Calu3 (cell line): ENCODE measurements around the gene EHD2. TPM values are rescaled to one million over a fixed set of nuclear protein-coding genes. Genes with fewer than 3 reads are reported as not detected.

Experiments used
- BruUV-seq: library from RNA; stranded (reverse); fragments of 400-500 nt; replicated peaks from 2 replicates; lab custom pipeline; 2021; lab: Mats Ljungman, UMichigan
- CTCF ChIA-PET: fragments of 300-600 bp; sonication (Branson Sonifier 250); formaldehyde crosslinking; loops from one replicate; lab custom pipeline; 2022; ENCODE audit warnings: antibody characterized with exemption; lab: Charles Lee
- DNase-seq: peaks from one replicate; pipeline ENCODE4 v3.0.0; 2022
- H3K27ac Mint-ChIP-seq: one replicate; pipeline ENCODE4 v1.8.0; 2022; ENCODE audit warnings: mixed read lengths; ENCODE audit not compliant: unreplicated experiment
- H3K27me3 Mint-ChIP-seq: one replicate; pipeline ENCODE4 v1.8.0; 2022; ENCODE audit warnings: mixed read lengths; ENCODE audit not compliant: unreplicated experiment
- H3K36me3 Mint-ChIP-seq: one replicate; pipeline ENCODE4 v1.8.0; 2022; ENCODE audit warnings: mild to moderate bottlenecking, moderate library complexity, mixed read lengths; ENCODE audit not compliant: insufficient read depth, unreplicated experiment
- H3K4me1 Mint-ChIP-seq: one replicate; pipeline ENCODE4 v1.8.0; 2022; ENCODE audit warnings: mild to moderate bottlenecking, low read depth, mixed read lengths; ENCODE audit not compliant: unreplicated experiment
- H3K4me3 Mint-ChIP-seq: one replicate; pipeline ENCODE4 v1.8.0; 2022; ENCODE audit warnings: mild to moderate bottlenecking, low read depth, moderate library complexity, mixed read lengths; ENCODE audit not compliant: unreplicated experiment
- H3K9me3 Mint-ChIP-seq: one replicate; pipeline ENCODE4 v1.8.0; 2022; ENCODE audit warnings: low read depth, mixed read lengths; ENCODE audit not compliant: unreplicated experiment
- intact Hi-C: fragments of 100-400 bp; cut with micrococcal nuclease; formaldehyde crosslinking; loops from one replicate; pipeline ENCODE4 v1.10.0; 2022; ENCODE audit not compliant: unreplicated experiment
- total RNA-seq: library from RNA; stranded (reverse); gene quantifications from 2 replicates; pipeline ENCODE4 v1.2.3, GENCODE V29; 2022
- TF ChIP-seq, protein P1 (sequence below): fragments of 200-600 bp; IDR thresholded peaks from one replicate; pipeline ENCODE4 v1.8.0; 2022; ENCODE audit warnings: antibody characterized with exemption; ENCODE audit not compliant: unreplicated experiment

Gene EHD2
- total RNA-seq, 1 experiment from 2014 or later: 52.3 TPM

DNA sequence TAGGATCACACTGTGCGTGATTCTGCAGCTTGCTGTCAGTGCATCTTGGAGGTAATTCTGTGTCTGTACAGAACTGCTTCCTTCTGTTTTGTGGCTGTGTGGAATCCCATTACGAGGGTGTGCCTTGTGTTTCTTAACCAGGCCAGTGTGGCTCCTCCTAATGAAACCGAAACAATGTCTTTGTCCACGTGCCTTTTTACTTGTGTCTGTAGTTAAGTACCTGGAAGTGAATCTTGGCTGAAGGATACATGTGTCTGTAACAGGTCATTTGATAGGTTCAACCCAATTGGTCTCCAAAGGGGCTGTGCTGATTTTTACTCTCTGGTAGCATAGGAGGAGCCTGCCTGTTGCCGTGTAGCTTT is 45.2 kb downstream of the EHD2 start:
- peaks cover 75% of the 10 kb centered on the region for H3K36me3 Mint-ChIP-seq
- no TSS peak for BruUV-seq
- no peaks in the 10 kb centered on the region for H3K27me3 Mint-ChIP-seq
- no peaks in the 10 kb centered on the region for H3K9me3 Mint-ChIP-seq
- no peak overlapping the region for H3K4me3 Mint-ChIP-seq
- CTCF ChIA-PET: no interaction called here
- intact Hi-C loops: no loop called here
- TF ChIP-seq, protein P1, sequence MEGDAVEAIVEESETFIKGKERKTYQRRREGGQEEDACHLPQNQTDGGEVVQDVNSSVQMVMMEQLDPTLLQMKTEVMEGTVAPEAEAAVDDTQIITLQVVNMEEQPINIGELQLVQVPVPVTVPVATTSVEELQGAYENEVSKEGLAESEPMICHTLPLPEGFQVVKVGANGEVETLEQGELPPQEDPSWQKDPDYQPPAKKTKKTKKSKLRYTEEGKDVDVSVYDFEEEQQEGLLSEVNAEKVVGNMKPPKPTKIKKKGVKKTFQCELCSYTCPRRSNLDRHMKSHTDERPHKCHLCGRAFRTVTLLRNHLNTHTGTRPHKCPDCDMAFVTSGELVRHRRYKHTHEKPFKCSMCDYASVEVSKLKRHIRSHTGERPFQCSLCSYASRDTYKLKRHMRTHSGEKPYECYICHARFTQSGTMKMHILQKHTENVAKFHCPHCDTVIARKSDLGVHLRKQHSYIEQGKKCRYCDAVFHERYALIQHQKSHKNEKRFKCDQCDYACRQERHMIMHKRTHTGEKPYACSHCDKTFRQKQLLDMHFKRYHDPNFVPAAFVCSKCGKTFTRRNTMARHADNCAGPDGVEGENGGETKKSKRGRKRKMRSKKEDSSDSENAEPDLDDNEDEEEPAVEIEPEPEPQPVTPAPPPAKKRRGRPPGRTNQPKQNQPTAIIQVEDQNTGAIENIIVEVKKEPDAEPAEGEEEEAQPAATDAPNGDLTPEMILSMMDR: no peak
- peaks cover 10% of the 10 kb centered on the region for H3K4me1 Mint-ChIP-seq
- no peak for DNase-seq
- no peak overlapping the region for H3K27ac Mint-ChIP-seq

DNA sequence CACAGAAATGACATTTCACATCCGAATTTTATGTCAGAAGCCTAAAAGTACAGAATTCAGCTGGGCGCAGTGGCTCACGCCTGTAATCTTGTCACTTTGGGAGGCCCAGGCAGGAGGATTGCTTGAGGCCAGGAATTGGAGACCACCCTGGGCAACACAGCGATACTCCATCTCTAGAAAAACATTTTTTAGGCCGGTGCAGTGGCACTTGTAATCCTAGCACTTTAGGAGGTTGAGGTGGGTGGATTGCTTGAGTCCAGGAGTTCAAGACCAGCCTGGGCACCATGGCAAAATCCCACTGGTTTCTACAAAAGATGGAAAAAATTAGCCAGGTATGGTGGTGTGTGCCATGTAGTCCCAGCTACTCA is 47.4 kb downstream of the EHD2 start:
- Mint-ChIP-seq H3K27ac (no peak overlapping the region), H3K36me3 (peaks cover 60% of the 10 kb centered on the region), H3K9me3 (no peaks in the 10 kb centered on the region), H3K4me3 (no peak overlapping the region), H3K27me3 (no peaks in the 10 kb centered on the region), H3K4me1 (peaks cover 10% of the 10 kb centered on the region)
- TF ChIP-seq, protein P1: no peak
- no peak for DNase-seq
- no TSS peak for BruUV-seq
- CTCF ChIA-PET: no interaction called here
- intact Hi-C loops: no loop called here

DNA sequence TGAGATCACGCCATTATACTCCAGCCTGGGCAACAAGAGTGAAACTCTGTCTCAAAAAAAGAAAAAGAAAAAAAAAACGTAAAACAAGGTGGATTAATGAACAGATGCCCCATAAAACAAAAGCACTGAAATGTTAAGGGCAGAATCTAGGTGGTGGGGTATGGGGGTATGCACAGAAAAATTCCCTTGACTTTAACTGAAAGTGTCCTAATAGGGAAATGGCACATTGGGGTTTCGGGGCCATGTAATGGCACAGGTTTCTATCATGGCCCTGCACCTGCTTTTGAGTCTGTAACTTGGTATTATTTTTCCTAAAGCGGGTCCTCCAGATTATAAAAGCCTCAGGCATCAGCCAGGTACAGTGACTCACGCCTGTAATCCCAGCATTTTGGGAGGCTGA is 48.3 kb downstream of the EHD2 start:
- no TSS peak for BruUV-seq
- Mint-ChIP-seq H3K4me1 (peaks cover 10% of the 10 kb centered on the region), H3K9me3 (no peaks in the 10 kb centered on the region), H3K27me3 (no peaks in the 10 kb centered on the region), H3K27ac (no peak overlapping the region), H3K36me3 (peaks cover 55% of the 10 kb centered on the region), H3K4me3 (no peak overlapping the region)
- TF ChIP-seq, protein P1: no peak
- CTCF ChIA-PET: no interaction called here
- DNase-seq: no peak
- intact Hi-C loops: no loop called here

DNA sequence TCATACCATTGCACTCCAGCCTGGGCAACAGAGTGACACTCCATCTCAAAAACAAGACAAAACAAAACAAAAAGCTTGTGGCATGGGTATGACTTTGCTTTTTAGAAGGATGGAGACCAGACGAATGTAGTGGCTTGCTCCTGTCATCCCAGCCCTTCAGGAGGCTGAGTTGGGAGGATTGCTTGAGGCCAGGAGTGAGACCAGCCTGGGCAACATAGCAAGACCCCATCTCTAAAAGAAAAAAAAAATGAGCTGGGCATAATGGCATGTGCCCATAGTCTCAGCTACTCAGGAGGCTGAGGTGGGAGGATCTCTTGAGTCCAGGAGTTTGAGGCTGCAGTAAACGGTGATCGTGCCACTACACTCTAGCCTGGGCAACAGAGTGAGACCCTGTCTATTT is 48.9 kb downstream of the EHD2 start:
- intact Hi-C loops: no loop called here
- CTCF ChIA-PET: no interaction called here
- Mint-ChIP-seq H3K27me3 (no peaks in the 10 kb centered on the region), H3K9me3 (no peaks in the 10 kb centered on the region), H3K36me3 (peaks cover 49% of the 10 kb centered on the region), H3K27ac (no peak overlapping the region), H3K4me1 (peaks cover 5% of the 10 kb centered on the region), H3K4me3 (no peak overlapping the region)
- DNase-seq: no peak
- no TSS peak for BruUV-seq
- TF ChIP-seq, protein P1: no peak
